Spleen (tissue), 7 donors: ENCODE measurements around the gene GABRR2.

Experiments used
- POLR2A ChIP-seq, 3 donors: fragments of 450-650 bp; IDR thresholded peaks; one replicate each; pipeline ENCODE4 v1.5.1; 2017; ENCODE audit warnings: antibody characterized with exemption in 3 of 3, mild to moderate bottlenecking in 1 of 3
- TF ChIP-seq, protein P1 (sequence below), 11 experiments: fragments of 200-600 bp in 7 of 11; fragments of 450-650 bp in 4 of 11; sonication (generic) in 4 of 11; IDR thresholded peaks in 8 of 11; conservative IDR thresholded peaks in 3 of 11; 1 replicate in 7 of 11; 2 replicates in 4 of 11; pipeline versions ENCODE4 v1.4.0 to v1.8.0; 2016 to 2021; ENCODE audit warnings: antibody characterized with exemption in 11 of 11, inconsistent platforms in 4 of 11, mild to moderate bottlenecking in 1 of 11
- donor health status: DM: no; HTN: no; CAD: no; lungs with moderate emphysema.
- donor health status: DM: no; HTN: no; CAD: no.
- donor health status: DM: no; HTN: no; CAD: no.

DNA sequence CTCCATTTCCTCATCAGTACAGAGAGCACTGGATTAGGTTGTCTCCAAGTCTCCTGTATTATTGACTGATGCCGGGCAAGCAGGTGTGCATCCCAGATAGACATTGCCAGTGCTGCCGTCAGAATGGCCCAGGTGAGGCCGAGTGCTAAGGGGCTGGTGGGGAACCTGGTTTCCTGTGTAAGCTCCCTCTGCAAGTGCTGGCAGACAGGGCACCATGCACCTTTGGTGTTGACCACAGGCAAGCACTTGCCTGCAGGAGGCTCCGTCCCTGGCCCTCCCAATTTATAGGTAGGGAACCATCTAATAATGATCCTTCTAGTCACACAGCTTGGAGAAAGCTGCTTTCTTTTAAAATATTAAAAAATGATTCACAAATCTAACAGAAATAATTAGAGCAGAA, 98.7 kb downstream of the GABRR2 start:
- TF ChIP-seq, protein P1, sequence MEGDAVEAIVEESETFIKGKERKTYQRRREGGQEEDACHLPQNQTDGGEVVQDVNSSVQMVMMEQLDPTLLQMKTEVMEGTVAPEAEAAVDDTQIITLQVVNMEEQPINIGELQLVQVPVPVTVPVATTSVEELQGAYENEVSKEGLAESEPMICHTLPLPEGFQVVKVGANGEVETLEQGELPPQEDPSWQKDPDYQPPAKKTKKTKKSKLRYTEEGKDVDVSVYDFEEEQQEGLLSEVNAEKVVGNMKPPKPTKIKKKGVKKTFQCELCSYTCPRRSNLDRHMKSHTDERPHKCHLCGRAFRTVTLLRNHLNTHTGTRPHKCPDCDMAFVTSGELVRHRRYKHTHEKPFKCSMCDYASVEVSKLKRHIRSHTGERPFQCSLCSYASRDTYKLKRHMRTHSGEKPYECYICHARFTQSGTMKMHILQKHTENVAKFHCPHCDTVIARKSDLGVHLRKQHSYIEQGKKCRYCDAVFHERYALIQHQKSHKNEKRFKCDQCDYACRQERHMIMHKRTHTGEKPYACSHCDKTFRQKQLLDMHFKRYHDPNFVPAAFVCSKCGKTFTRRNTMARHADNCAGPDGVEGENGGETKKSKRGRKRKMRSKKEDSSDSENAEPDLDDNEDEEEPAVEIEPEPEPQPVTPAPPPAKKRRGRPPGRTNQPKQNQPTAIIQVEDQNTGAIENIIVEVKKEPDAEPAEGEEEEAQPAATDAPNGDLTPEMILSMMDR (IDR thresholded peaks at IDR 0.05 in 8 of 11, conservative IDR thresholded peaks at IDR 0.05 in 3 of 11), result no peak
- TF ChIP-seq POLR2A (IDR thresholded peaks at IDR 0.05), result no peak
